WTC11 (cell line): Measurements from ENCODE around the gene RBM10. TPM values are rescaled to one million over a fixed set of nuclear protein-coding genes. Genes with fewer than 3 reads are reported as not detected.
A peak's percentile ranks its signal among the peaks of the same experiment; 100 is the strongest.

ENCODE experiments used
- ATAC-seq: fragments of 200-7000 bp; cut with Tn5 transposase; 2 replicates; pipeline ENCODE4 v1.10.0; 2021; ENCODE audit warnings: mild to moderate bottlenecking, moderate library complexity
- CTCF ChIA-PET: fragments of 300-600 bp; sonication (Branson Sonifier 250); formaldehyde crosslinking; loops from one replicate; lab custom pipeline; 2021; ENCODE audit warnings: antibody characterized with exemption; lab: Charles Lee
- POLR2A ChIA-PET: fragments of 350-600 bp; sonication (Branson Sonifier 250); formaldehyde crosslinking; loops from one replicate; lab custom pipeline; 2021; ENCODE audit warnings: antibody characterized with exemption; lab: Charles Lee
- DNase-seq: peaks from one replicate; pipeline ENCODE4 v3.0.0; 2021; ENCODE audit warnings: low spot score
- H3K27ac Mint-ChIP-seq: 2 replicates; pipeline ENCODE4 v1.8.0; 2021; ENCODE audit warnings: mixed read lengths
- H3K27me3 Mint-ChIP-seq: 2 replicates; pipeline ENCODE4 v1.8.0; 2021; ENCODE audit warnings: low read depth, mild to moderate bottlenecking, moderate library complexity, mixed read lengths
- H3K36me3 Mint-ChIP-seq: 2 replicates; pipeline ENCODE4 v1.8.0; 2021; ENCODE audit warnings: mixed read lengths
- H3K4me1 Mint-ChIP-seq: 2 replicates; pipeline ENCODE4 v1.8.0; 2022; ENCODE audit warnings: mixed read lengths
- H3K4me3 Mint-ChIP-seq: 2 replicates; pipeline ENCODE4 v1.8.0; 2021; ENCODE audit warnings: mild to moderate bottlenecking, moderate library complexity, mixed read lengths
- H3K9me3 Mint-ChIP-seq: 2 replicates; pipeline ENCODE4 v1.8.0; 2021; ENCODE audit warnings: mixed read lengths
- CREB1 ChIP-seq: sonication (generic); formaldehyde crosslinking; IDR thresholded peaks from 2 replicates; pipeline ENCODE4 v1.8.0; 2023; ENCODE audit warnings: mild to moderate bottlenecking, missing genetic modification reagents
- EMX1 ChIP-seq: fragments of 250-450 bp; sonication (Bioruptor Pico); IDR thresholded peaks from 2 replicates; pipeline ENCODE4 v1.8.0; 2021; ENCODE audit warnings: mild to moderate bottlenecking
- ETV6 ChIP-seq: sonication (generic); formaldehyde crosslinking; IDR thresholded peaks from 2 replicates; pipeline ENCODE4 v1.8.1; 2022; ENCODE audit warnings: mild to moderate bottlenecking, missing genetic modification reagents
- FOXJ3 ChIP-seq: sonication (generic); formaldehyde crosslinking; IDR thresholded peaks from 2 replicates; pipeline ENCODE4 v1.9.0; 2021; ENCODE audit warnings: missing genetic modification reagents, mild to moderate bottlenecking, borderline replicate concordance
- GTF2I ChIP-seq: fragments of 250-450 bp; sonication (Bioruptor Pico); conservative IDR thresholded peaks from 2 replicates; pipeline ENCODE4 v1.4.0; 2021; ENCODE audit warnings: mild to moderate bottlenecking
- JAZF1 ChIP-seq: fragments of 250-450 bp; sonication (Bioruptor Pico); IDR thresholded peaks from 2 replicates; pipeline ENCODE4 v1.9.0; 2021; ENCODE audit warnings: moderate library complexity, mild to moderate bottlenecking, inconsistent platforms
- NR1H2 ChIP-seq: sonication (generic); formaldehyde crosslinking; IDR thresholded peaks from 2 replicates; pipeline ENCODE4 v1.9.0; 2021; ENCODE audit warnings: mild to moderate bottlenecking, moderate library complexity, missing genetic modification reagents
- NR3C1 ChIP-seq: sonication (generic); formaldehyde crosslinking; conservative IDR thresholded peaks from 2 replicates; pipeline ENCODE4 v1.8.1; 2023; ENCODE audit warnings: low read depth, mild to moderate bottlenecking, missing genetic modification reagents
- SMAD3 ChIP-seq: sonication (generic); formaldehyde crosslinking; IDR thresholded peaks from 2 replicates; pipeline ENCODE4 v1.8.0; 2022; ENCODE audit warnings: missing genetic modification reagents, mild to moderate bottlenecking, borderline replicate concordance
- SOX15 ChIP-seq: fragments of 250-450 bp; sonication (Bioruptor Pico); IDR thresholded peaks from 2 replicates; pipeline ENCODE4 v1.9.0; 2021; ENCODE audit warnings: mild to moderate bottlenecking
- ZNF121 ChIP-seq: sonication (generic); formaldehyde crosslinking; IDR thresholded peaks from 2 replicates; pipeline ENCODE4 v1.8.0; 2023; ENCODE audit warnings: missing genetic modification reagents
- ZNF317 ChIP-seq: sonication (generic); formaldehyde crosslinking; IDR thresholded peaks from 2 replicates; pipeline ENCODE4 v1.8.1; 2023; ENCODE audit warnings: low read depth, mild to moderate bottlenecking, moderate library complexity, missing genetic modification reagents, borderline replicate concordance
- ZNF416 ChIP-seq: fragments of 250-450 bp; sonication (Bioruptor Pico); IDR thresholded peaks from 2 replicates; pipeline ENCODE4 v1.9.0; 2021; ENCODE audit warnings: mild to moderate bottlenecking, inconsistent platforms
- ZNF423 ChIP-seq: fragments of 250-450 bp; sonication (Bioruptor Pico); IDR thresholded peaks from 2 replicates; pipeline ENCODE4 v2.1.2; 2022; ENCODE audit warnings: mild to moderate bottlenecking, moderate library complexity
- total RNA-seq: library from RNA; stranded (reverse); gene quantifications from 3 replicates; pipeline ENCODE4 v1.2.3, GENCODE V29; 2021
- TF ChIP-seq, protein P1 (sequence below): fragments of 250-450 bp; sonication (Bioruptor Pico); IDR thresholded peaks from 2 replicates; pipeline ENCODE4 v1.9.0; 2021; ENCODE audit warnings: mild to moderate bottlenecking
- TF ChIP-seq, protein P2 (sequence below): fragments of 200-600 bp; IDR thresholded peaks from 2 replicates; pipeline ENCODE4 v1.8.0; 2022; ENCODE audit warnings: antibody characterized with exemption
- TF ChIP-seq, protein P3 (sequence below): sonication (generic); formaldehyde crosslinking; conservative IDR thresholded peaks from 2 replicates; pipeline ENCODE4 v1.8.1; 2023; ENCODE audit warnings: mild to moderate bottlenecking, low read depth, missing genetic modification reagents, moderate library complexity
- TF ChIP-seq, protein P4 (sequence below): sonication (generic); formaldehyde crosslinking; IDR thresholded peaks from 2 replicates; pipeline ENCODE4 v1.8.1; 2022; ENCODE audit warnings: mild to moderate bottlenecking, missing genetic modification reagents, moderate library complexity, borderline replicate concordance
- TF ChIP-seq, protein P5 (sequence below): sonication (generic); formaldehyde crosslinking; IDR thresholded peaks from 2 replicates; pipeline ENCODE4 v1.8.1; 2022; ENCODE audit warnings: mild to moderate bottlenecking, moderate library complexity, missing genetic modification reagents
- TF ChIP-seq, protein P6 (sequence below): fragments of 250-450 bp; sonication (Bioruptor Pico); IDR thresholded peaks from 2 replicates; pipeline ENCODE4 v2.1.2; 2022; ENCODE audit warnings: mild to moderate bottlenecking, moderate library complexity
- TF ChIP-seq, protein P7 (sequence below): sonication (generic); formaldehyde crosslinking; IDR thresholded peaks from 2 replicates; pipeline ENCODE4 v1.8.0; 2023; ENCODE audit warnings: mild to moderate bottlenecking, missing genetic modification reagents
- TF ChIP-seq, protein P8 (sequence below): sonication (generic); formaldehyde crosslinking; IDR thresholded peaks from 2 replicates; pipeline ENCODE4 v1.8.1; 2023; ENCODE audit warnings: mild to moderate bottlenecking, missing genetic modification reagents

Gene RBM10
- total RNA-seq, 1 experiment from 2014 or later: 66.1 TPM

DNA sequence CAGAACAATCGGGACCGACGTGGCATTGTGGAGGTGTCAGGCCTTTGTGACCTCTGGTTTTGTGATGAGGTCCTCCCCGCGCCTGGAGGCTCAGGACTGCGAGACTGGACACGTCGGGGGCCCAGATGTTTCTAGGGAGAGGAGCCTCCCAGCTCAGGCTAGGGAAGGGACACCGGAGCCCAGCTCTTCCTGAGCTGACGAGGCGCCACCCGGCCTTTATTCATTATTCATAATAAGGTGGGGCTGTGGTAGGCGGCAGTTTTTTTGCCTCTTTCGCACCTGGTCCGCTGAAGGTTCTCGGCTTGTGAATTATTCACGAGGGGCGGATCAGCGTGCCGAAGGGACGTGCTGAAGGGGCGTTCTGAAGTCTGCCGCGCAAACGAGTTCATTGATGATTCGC, 46.3 kb downstream of the RBM10 start:
- ATAC-seq (no peak), DNase-seq (peak; percentile 17)
- Mint-ChIP-seq H3K4me1 (peaks cover 35% of the 10 kb centered on the region), H3K27me3 (no peaks in the 10 kb centered on the region), H3K27ac (peak overlapping the region; percentile 63; the same call in 1 of the 2 replicates), H3K4me3 (peak overlapping the region; percentile 91), H3K9me3 (no peaks in the 10 kb centered on the region), H3K36me3 (peaks cover 7% of the 10 kb centered on the region)
- no peak for TF ChIP-seq ZNF121
- TF ChIP-seq, protein P1, sequence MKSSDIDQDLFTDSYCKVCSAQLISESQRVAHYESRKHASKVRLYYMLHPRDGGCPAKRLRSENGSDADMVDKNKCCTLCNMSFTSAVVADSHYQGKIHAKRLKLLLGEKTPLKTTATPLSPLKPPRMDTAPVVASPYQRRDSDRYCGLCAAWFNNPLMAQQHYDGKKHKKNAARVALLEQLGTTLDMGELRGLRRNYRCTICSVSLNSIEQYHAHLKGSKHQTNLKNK (CRISPR knock-in tag): no peak
- TF ChIP-seq, protein P2, sequence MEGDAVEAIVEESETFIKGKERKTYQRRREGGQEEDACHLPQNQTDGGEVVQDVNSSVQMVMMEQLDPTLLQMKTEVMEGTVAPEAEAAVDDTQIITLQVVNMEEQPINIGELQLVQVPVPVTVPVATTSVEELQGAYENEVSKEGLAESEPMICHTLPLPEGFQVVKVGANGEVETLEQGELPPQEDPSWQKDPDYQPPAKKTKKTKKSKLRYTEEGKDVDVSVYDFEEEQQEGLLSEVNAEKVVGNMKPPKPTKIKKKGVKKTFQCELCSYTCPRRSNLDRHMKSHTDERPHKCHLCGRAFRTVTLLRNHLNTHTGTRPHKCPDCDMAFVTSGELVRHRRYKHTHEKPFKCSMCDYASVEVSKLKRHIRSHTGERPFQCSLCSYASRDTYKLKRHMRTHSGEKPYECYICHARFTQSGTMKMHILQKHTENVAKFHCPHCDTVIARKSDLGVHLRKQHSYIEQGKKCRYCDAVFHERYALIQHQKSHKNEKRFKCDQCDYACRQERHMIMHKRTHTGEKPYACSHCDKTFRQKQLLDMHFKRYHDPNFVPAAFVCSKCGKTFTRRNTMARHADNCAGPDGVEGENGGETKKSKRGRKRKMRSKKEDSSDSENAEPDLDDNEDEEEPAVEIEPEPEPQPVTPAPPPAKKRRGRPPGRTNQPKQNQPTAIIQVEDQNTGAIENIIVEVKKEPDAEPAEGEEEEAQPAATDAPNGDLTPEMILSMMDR: no peak
- TF ChIP-seq, protein P3, sequence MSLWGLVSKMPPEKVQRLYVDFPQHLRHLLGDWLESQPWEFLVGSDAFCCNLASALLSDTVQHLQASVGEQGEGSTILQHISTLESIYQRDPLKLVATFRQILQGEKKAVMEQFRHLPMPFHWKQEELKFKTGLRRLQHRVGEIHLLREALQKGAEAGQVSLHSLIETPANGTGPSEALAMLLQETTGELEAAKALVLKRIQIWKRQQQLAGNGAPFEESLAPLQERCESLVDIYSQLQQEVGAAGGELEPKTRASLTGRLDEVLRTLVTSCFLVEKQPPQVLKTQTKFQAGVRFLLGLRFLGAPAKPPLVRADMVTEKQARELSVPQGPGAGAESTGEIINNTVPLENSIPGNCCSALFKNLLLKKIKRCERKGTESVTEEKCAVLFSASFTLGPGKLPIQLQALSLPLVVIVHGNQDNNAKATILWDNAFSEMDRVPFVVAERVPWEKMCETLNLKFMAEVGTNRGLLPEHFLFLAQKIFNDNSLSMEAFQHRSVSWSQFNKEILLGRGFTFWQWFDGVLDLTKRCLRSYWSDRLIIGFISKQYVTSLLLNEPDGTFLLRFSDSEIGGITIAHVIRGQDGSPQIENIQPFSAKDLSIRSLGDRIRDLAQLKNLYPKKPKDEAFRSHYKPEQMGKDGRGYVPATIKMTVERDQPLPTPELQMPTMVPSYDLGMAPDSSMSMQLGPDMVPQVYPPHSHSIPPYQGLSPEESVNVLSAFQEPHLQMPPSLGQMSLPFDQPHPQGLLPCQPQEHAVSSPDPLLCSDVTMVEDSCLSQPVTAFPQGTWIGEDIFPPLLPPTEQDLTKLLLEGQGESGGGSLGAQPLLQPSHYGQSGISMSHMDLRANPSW (CRISPR knock-in tag): no peak
- no peak for TF ChIP-seq JAZF1 (CRISPR knock-in tag)
- TF ChIP-seq, protein P4, sequence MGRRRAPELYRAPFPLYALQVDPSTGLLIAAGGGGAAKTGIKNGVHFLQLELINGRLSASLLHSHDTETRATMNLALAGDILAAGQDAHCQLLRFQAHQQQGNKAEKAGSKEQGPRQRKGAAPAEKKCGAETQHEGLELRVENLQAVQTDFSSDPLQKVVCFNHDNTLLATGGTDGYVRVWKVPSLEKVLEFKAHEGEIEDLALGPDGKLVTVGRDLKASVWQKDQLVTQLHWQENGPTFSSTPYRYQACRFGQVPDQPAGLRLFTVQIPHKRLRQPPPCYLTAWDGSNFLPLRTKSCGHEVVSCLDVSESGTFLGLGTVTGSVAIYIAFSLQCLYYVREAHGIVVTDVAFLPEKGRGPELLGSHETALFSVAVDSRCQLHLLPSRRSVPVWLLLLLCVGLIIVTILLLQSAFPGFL (CRISPR knock-in tag): no peak
- TF ChIP-seq, protein P5, sequence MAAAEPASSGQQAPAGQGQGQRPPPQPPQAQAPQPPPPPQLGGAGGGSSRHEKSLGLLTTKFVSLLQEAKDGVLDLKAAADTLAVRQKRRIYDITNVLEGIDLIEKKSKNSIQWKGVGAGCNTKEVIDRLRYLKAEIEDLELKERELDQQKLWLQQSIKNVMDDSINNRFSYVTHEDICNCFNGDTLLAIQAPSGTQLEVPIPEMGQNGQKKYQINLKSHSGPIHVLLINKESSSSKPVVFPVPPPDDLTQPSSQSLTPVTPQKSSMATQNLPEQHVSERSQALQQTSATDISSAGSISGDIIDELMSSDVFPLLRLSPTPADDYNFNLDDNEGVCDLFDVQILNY: no peak
- TF ChIP-seq ZNF423: no peak
- TF ChIP-seq, protein P6, sequence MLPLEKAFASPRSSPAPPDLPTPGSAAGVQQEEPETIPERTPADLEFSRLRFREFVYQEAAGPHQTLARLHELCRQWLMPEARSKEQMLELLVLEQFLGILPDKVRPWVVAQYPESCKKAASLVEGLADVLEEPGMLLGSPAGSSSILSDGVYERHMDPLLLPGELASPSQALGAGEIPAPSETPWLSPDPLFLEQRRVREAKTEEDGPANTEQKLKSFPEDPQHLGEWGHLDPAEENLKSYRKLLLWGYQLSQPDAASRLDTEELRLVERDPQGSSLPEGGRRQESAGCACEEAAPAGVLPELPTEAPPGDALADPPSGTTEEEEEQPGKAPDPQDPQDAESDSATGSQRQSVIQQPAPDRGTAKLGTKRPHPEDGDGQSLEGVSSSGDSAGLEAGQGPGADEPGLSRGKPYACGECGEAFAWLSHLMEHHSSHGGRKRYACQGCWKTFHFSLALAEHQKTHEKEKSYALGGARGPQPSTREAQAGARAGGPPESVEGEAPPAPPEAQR (CRISPR knock-in tag): no peak
- no peak for TF ChIP-seq EMX1 (CRISPR knock-in tag)
- CTCF ChIA-PET: interaction anchor here (1.5 to 1.9 kb wide), 2 partner anchors 194 to 332 kb away, joined by 6 read pairs; no protein-coding TSS in a partner anchor
- POLR2A ChIA-PET: interaction anchor here (0.9 to 1.4 kb wide), 7 partner anchors 9 to 332 kb away, joined by 3 to 9 read pairs (median 3); partner anchors contain the start of genes NDUFB11 and RBM10

DNA sequence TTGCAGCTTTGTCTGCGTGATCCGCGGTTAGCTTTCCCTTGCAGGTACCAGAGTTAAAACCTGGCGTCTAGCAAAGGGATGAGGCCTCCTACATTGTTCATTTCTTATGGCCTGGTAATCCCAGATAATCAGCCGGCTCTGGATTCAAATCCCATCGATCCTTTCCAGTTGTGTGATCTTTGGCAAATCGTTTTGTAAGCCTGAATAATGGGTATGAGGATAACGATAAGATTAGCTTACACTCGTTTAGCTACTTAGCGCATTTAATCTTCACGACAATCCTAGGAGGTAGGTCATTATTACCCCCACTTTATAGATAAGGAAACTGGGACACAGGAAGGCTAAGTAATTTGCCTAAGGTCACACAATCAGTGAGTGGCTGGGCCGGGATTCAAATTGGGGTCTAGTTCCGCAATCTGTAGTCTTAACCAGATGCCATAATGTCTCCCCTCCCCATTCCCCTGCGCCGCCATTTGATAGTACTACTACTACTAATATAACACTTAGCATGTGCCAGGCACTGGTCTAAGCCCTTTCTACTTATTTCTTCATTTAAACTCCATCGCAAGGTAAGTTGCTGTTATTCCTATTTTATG, 46.9 kb downstream of the RBM10 start:
- Mint-ChIP-seq H3K4me3 (peak overlapping the region; percentile 91), H3K36me3 (peaks cover 7% of the 10 kb centered on the region), H3K9me3 (no peaks in the 10 kb centered on the region), H3K27ac (no peak overlapping the region; the same call in 1 of the 2 replicates), H3K4me1 (peaks cover 41% of the 10 kb centered on the region), H3K27me3 (no peaks in the 10 kb centered on the region)
- ChIA-PET CTCF (interaction anchor here (1.4 to 1.9 kb wide), 2 partner anchors 332 kb away, joined by 4 to 6 read pairs; no protein-coding TSS in a partner anchor), POLR2A (interaction anchor here (1.1 kb wide), 1 partner anchor 8 kb away, joined by 4 read pairs; no protein-coding TSS in a partner anchor)
- ATAC-seq (no peak), DNase-seq (no peak)
- TF ChIP-seq NR1H2 (CRISPR knock-in tag) (no peak), ZNF416 (CRISPR knock-in tag) (no peak), FOXJ3 (no peak), ZNF317 (CRISPR knock-in tag) (no peak), CREB1 (CRISPR knock-in tag) (no peak), ZNF423 (no peak), ETV6 (CRISPR knock-in tag) (no peak), SMAD3 (CRISPR knock-in tag) (no peak), GTF2I (CRISPR knock-in tag) (no peak), NR3C1 (CRISPR knock-in tag) (no peak), SOX15 (CRISPR knock-in tag) (no peak)
- TF ChIP-seq, protein P7, sequence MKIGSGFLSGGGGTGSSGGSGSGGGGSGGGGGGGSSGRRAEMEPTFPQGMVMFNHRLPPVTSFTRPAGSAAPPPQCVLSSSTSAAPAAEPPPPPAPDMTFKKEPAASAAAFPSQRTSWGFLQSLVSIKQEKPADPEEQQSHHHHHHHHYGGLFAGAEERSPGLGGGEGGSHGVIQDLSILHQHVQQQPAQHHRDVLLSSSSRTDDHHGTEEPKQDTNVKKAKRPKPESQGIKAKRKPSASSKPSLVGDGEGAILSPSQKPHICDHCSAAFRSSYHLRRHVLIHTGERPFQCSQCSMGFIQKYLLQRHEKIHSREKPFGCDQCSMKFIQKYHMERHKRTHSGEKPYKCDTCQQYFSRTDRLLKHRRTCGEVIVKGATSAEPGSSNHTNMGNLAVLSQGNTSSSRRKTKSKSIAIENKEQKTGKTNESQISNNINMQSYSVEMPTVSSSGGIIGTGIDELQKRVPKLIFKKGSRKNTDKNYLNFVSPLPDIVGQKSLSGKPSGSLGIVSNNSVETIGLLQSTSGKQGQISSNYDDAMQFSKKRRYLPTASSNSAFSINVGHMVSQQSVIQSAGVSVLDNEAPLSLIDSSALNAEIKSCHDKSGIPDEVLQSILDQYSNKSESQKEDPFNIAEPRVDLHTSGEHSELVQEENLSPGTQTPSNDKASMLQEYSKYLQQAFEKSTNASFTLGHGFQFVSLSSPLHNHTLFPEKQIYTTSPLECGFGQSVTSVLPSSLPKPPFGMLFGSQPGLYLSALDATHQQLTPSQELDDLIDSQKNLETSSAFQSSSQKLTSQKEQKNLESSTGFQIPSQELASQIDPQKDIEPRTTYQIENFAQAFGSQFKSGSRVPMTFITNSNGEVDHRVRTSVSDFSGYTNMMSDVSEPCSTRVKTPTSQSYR (CRISPR knock-in tag): no peak
- TF ChIP-seq, protein P8, sequence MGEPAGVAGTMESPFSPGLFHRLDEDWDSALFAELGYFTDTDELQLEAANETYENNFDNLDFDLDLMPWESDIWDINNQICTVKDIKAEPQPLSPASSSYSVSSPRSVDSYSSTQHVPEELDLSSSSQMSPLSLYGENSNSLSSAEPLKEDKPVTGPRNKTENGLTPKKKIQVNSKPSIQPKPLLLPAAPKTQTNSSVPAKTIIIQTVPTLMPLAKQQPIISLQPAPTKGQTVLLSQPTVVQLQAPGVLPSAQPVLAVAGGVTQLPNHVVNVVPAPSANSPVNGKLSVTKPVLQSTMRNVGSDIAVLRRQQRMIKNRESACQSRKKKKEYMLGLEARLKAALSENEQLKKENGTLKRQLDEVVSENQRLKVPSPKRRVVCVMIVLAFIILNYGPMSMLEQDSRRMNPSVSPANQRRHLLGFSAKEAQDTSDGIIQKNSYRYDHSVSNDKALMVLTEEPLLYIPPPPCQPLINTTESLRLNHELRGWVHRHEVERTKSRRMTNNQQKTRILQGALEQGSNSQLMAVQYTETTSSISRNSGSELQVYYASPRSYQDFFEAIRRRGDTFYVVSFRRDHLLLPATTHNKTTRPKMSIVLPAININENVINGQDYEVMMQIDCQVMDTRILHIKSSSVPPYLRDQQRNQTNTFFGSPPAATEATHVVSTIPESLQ: no peak
